MM.1S (cell line): ENCODE measurements around the gene SYTL2.

Experiments used
- EZH2 ChIP-seq: fragments of 300-600 bp; sonication (generic); optimal IDR thresholded peaks from 2 replicates; pipeline ENCODE3; 2017; ENCODE audit warnings: low read depth, mild to moderate bottlenecking, antibody characterized with exemption, low read length, mixed read lengths
- EZH2phosphoT487 ChIP-seq: fragments of 300-600 bp; sonication (generic); IDR thresholded peaks from 2 replicates; pipeline ENCODE4 v1.6.1; 2018; ENCODE audit warnings: antibody characterized with exemption, low read length
- TF ChIP-seq, protein P1 (sequence below): fragments of 300-600 bp; sonication (generic); IDR thresholded peaks from 2 replicates; pipeline ENCODE4 v1.5.1; 2016; ENCODE audit warnings: antibody characterized with exemption, low read length, mixed read lengths

- no peak for TF ChIP-seq EZH2
- TF ChIP-seq, protein P1, sequence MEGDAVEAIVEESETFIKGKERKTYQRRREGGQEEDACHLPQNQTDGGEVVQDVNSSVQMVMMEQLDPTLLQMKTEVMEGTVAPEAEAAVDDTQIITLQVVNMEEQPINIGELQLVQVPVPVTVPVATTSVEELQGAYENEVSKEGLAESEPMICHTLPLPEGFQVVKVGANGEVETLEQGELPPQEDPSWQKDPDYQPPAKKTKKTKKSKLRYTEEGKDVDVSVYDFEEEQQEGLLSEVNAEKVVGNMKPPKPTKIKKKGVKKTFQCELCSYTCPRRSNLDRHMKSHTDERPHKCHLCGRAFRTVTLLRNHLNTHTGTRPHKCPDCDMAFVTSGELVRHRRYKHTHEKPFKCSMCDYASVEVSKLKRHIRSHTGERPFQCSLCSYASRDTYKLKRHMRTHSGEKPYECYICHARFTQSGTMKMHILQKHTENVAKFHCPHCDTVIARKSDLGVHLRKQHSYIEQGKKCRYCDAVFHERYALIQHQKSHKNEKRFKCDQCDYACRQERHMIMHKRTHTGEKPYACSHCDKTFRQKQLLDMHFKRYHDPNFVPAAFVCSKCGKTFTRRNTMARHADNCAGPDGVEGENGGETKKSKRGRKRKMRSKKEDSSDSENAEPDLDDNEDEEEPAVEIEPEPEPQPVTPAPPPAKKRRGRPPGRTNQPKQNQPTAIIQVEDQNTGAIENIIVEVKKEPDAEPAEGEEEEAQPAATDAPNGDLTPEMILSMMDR: no peak
- TF ChIP-seq EZH2phosphoT487: no peak
These were observed 9.4 kb downstream of the SYTL2 start for GRCh38 chr11:85801527-85801926.
